ENCODE results near the gene CLEC18B.
"Not testable (repeated sequence)": the region's sequence is repeated elsewhere in the genome, so short reads cannot be mapped to it uniquely, and the experiment has no call there.

Gene CLEC18B

GRCh38 chr16:74420612-74421481 is at the start of gene CLEC18B:
Gene CLEC18B (minus strand): TSS chr16:74421478. CDS start chr16:74421270, 208 bp downstream.
- in situ Hi-C loops (cut with MboI; ENCODE audit: low sequenced_read_pairs); H3K9me3 ChIP-seq; H3K4me1 ChIP-seq; H3K27me3 ChIP-seq (ENCODE audit: low read depth); H3K4me3 ChIP-seq; H3K36me3 ChIP-seq (replicated peaks); DNase-seq (ENCODE audit: low spot score in 2 of 2): not testable (repeated sequence)

GRCh38 chr16:74469946-74470478 is 48.7 kb upstream of the CLEC18B start:
- in situ Hi-C loops (cut with MboI; ENCODE audit: low sequenced_read_pairs): no loop called here
- no peaks in the 10 kb centered on the region for H3K4me1 ChIP-seq
- H3K36me3 ChIP-seq (replicated peaks): peaks cover 72% of the 10 kb centered on the region
- no peak overlapping the region for H3K4me3 ChIP-seq
- no peaks in the 10 kb centered on the region for H3K9me3 ChIP-seq
- no peaks in the 10 kb centered on the region for H3K27me3 ChIP-seq (ENCODE audit: low read depth)
- DNase-seq (ENCODE audit: low spot score in 2 of 2): no peak

- no peak overlapping the region for H3K4me3 ChIP-seq
- H3K27me3 ChIP-seq (ENCODE audit: low read depth): no peaks in the 10 kb centered on the region
- in situ Hi-C loops (cut with MboI; ENCODE audit: low sequenced_read_pairs): no loop called here
- DNase-seq (ENCODE audit: low spot score in 2 of 2): no peak
- H3K4me1 ChIP-seq: no peaks in the 10 kb centered on the region
- peaks cover 74% of the 10 kb centered on the region for H3K36me3 ChIP-seq (replicated peaks)
- H3K9me3 ChIP-seq: no peaks in the 10 kb centered on the region
Measured at GRCh38 chr16:74468807-74469525, 47.7 kb upstream of the CLEC18B start.

- H3K9me3 ChIP-seq: no peaks in the 10 kb centered on the region
- peaks cover 73% of the 10 kb centered on the region for H3K36me3 ChIP-seq (replicated peaks)
- H3K4me3 ChIP-seq: no peak overlapping the region
- H3K27me3 ChIP-seq (ENCODE audit: low read depth): no peaks in the 10 kb centered on the region
- no peak for DNase-seq (ENCODE audit: low spot score in 2 of 2)
- H3K4me1 ChIP-seq: no peaks in the 10 kb centered on the region
- in situ Hi-C loops (cut with MboI; ENCODE audit: low sequenced_read_pairs): no loop called here
Measured at GRCh38 chr16:74466872-74467271, 45.6 kb upstream of the CLEC18B start.

- Histone ChIP-seq H3K4me1 (no peaks in the 10 kb centered on the region; the same call in 1 of the 2 replicates), H3K36me3 (replicated peaks) (peaks cover 74% of the 10 kb centered on the region), H3K27me3 (ENCODE audit: low read depth) (no peaks in the 10 kb centered on the region), H3K4me3 (no peak overlapping the region), H3K9me3 (no peaks in the 10 kb centered on the region)
- DNase-seq (ENCODE audit: low spot score in 2 of 2): no peak
- in situ Hi-C loops (cut with MboI; ENCODE audit: low sequenced_read_pairs): no loop called here
Measured at GRCh38 chr16:74465851-74466685, 44.8 kb upstream of the CLEC18B start.

GRCh38 chr16:74465281-74465680 is 44.0 kb upstream of the CLEC18B start:
- in situ Hi-C loops (cut with MboI; ENCODE audit: low sequenced_read_pairs): no loop called here

GRCh38 chr16:74463888-74464287 is 42.6 kb upstream of the CLEC18B start:
- no peak for DNase-seq (ENCODE audit: low spot score in 2 of 2)
- H3K4me1 ChIP-seq: peaks cover 4% of the 10 kb centered on the region; the same call in 1 of the 2 replicates
- in situ Hi-C loops (cut with MboI; ENCODE audit: low sequenced_read_pairs): no loop called here
- H3K27me3 ChIP-seq (ENCODE audit: low read depth): no peaks in the 10 kb centered on the region
- H3K36me3 ChIP-seq (replicated peaks): peaks cover 64% of the 10 kb centered on the region
- H3K4me3 ChIP-seq: no peak overlapping the region
- no peaks in the 10 kb centered on the region for H3K9me3 ChIP-seq

More at GRCh38 chr16:74465281-74465680, 44.0 kb upstream of the CLEC18B start:
- H3K4me1 ChIP-seq: peaks cover 4% of the 10 kb centered on the region; the same call in 1 of the 2 replicates
- no peaks in the 10 kb centered on the region for H3K27me3 ChIP-seq (ENCODE audit: low read depth)
- peaks cover 72% of the 10 kb centered on the region for H3K36me3 ChIP-seq (replicated peaks)
- no peak overlapping the region for H3K4me3 ChIP-seq
- no peaks in the 10 kb centered on the region for H3K9me3 ChIP-seq
- no peak for DNase-seq (ENCODE audit: low spot score in 2 of 2)

- peaks cover 4% of the 10 kb centered on the region; the same call in 1 of the 2 replicates for H3K4me1 ChIP-seq
- no peaks in the 10 kb centered on the region for H3K27me3 ChIP-seq (ENCODE audit: low read depth)
- no peak for DNase-seq (ENCODE audit: low spot score in 2 of 2)
- peaks cover 62% of the 10 kb centered on the region for H3K36me3 ChIP-seq (replicated peaks)
- no peaks in the 10 kb centered on the region for H3K9me3 ChIP-seq
- in situ Hi-C loops (cut with MboI; ENCODE audit: low sequenced_read_pairs): no loop called here
- H3K4me3 ChIP-seq: no peak overlapping the region
Measured at GRCh38 chr16:74462361-74462760, 41.1 kb upstream of the CLEC18B start.

- Histone ChIP-seq H3K4me1 (peaks cover 4% of the 10 kb centered on the region; the same call in 1 of the 2 replicates), H3K27me3 (ENCODE audit: low read depth) (no peaks in the 10 kb centered on the region), H3K36me3 (replicated peaks) (peaks cover 63% of the 10 kb centered on the region), H3K9me3 (no peaks in the 10 kb centered on the region), H3K4me3 (no peak overlapping the region)
- no peak for DNase-seq (ENCODE audit: low spot score in 2 of 2)
- in situ Hi-C loops (cut with MboI; ENCODE audit: low sequenced_read_pairs): no loop called here
Measured at GRCh38 chr16:74461826-74462225, 40.5 kb upstream of the CLEC18B start.

GRCh38 chr16:74460542-74460941 is 39.3 kb upstream of the CLEC18B start:
- peaks cover 68% of the 10 kb centered on the region for H3K36me3 ChIP-seq (replicated peaks)
- H3K4me1 ChIP-seq: peaks cover 4% of the 10 kb centered on the region; the same call in 1 of the 2 replicates
- H3K4me3 ChIP-seq: no peak overlapping the region
- in situ Hi-C loops (cut with MboI; ENCODE audit: low sequenced_read_pairs): no loop called here
- H3K27me3 ChIP-seq (ENCODE audit: low read depth): no peaks in the 10 kb centered on the region
- DNase-seq (ENCODE audit: low spot score in 2 of 2): no peak
- no peaks in the 10 kb centered on the region for H3K9me3 ChIP-seq

- Histone ChIP-seq H3K27me3 (ENCODE audit: low read depth) (no peaks in the 10 kb centered on the region), H3K4me1 (peaks cover 4% of the 10 kb centered on the region; the same call in 1 of the 2 replicates), H3K4me3 (no peak overlapping the region), H3K9me3 (no peaks in the 10 kb centered on the region), H3K36me3 (replicated peaks) (peaks cover 68% of the 10 kb centered on the region)
- in situ Hi-C loops (cut with MboI; ENCODE audit: low sequenced_read_pairs): no loop called here
- DNase-seq (ENCODE audit: low spot score in 2 of 2): no peak
Measured at GRCh38 chr16:74456290-74456625, 35.0 kb upstream of the CLEC18B start.

GRCh38 chr16:74455619-74456289 is 34.5 kb upstream of the CLEC18B start:
- Histone ChIP-seq H3K4me1 (peaks cover 2% of the 10 kb centered on the region; the same call in 1 of the 2 replicates), H3K36me3 (replicated peaks) (peaks cover 71% of the 10 kb centered on the region), H3K9me3 (no peaks in the 10 kb centered on the region), H3K4me3 (no peak overlapping the region), H3K27me3 (ENCODE audit: low read depth) (no peaks in the 10 kb centered on the region)
- in situ Hi-C loops (cut with MboI; ENCODE audit: low sequenced_read_pairs): no loop called here
- no peak for DNase-seq (ENCODE audit: low spot score in 2 of 2)

GRCh38 chr16:74455213-74455612 is 33.9 kb upstream of the CLEC18B start:
- H3K36me3 ChIP-seq (replicated peaks): peaks cover 71% of the 10 kb centered on the region
- no peak for DNase-seq (ENCODE audit: low spot score in 2 of 2)
- no peak overlapping the region for H3K4me3 ChIP-seq
- no peaks in the 10 kb centered on the region for H3K9me3 ChIP-seq
- H3K27me3 ChIP-seq (ENCODE audit: low read depth): no peaks in the 10 kb centered on the region
- H3K4me1 ChIP-seq: no peaks in the 10 kb centered on the region
- in situ Hi-C loops (cut with MboI; ENCODE audit: low sequenced_read_pairs): no loop called here

Measured in HAP-1 (cell line).